Adrenal gland (tissue), 5 donors: ENCODE data around the gene XYLT1.

Experiments
- POLR2A ChIP-seq, 2 donors: fragments of 450-650 bp; IDR thresholded peaks; one replicate each; pipeline ENCODE4 v1.6.1; 2017; ENCODE audit warnings: antibody characterized with exemption in 2 of 2, mild to moderate bottlenecking in 2 of 2, moderate library complexity in 1 of 2
- TF ChIP-seq, protein P1 (sequence below), 6 experiments: fragments of 450-650 bp in 4 of 6; fragments of 200-600 bp in 2 of 6; sonication (generic) in 1 of 6; IDR thresholded peaks; 1 replicate in 5 of 6; 2 replicates in 1 of 6; pipeline versions ENCODE4 v1.5.1 to v1.8.0; 2016 to 2021; ENCODE audit warnings: antibody characterized with exemption in 6 of 6, mild to moderate bottlenecking in 2 of 6, moderate library complexity in 1 of 6
- donor health status: DM: no; HTN: no; CAD: no.

DNA sequence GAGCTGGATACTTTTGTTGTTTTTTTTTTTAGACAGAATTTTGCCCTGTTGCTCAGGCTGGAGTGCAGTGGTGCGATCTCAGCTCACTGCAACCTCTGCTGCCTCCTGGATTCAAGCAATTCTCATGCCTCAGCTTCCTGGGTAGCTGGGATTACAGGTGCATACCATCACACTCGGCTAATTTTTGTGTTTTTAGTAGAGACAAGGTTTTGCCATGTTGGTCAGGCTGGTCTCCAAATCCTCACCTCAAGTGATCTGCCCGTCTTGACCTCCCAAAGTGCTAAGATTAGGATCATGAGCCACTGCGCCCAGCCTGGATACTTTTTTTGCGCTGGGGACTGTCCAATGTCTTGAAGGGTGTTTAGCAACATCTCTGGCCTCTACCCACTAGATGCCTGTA lies 32.6 kb upstream of the XYLT1 start:
- TF ChIP-seq, protein P1, sequence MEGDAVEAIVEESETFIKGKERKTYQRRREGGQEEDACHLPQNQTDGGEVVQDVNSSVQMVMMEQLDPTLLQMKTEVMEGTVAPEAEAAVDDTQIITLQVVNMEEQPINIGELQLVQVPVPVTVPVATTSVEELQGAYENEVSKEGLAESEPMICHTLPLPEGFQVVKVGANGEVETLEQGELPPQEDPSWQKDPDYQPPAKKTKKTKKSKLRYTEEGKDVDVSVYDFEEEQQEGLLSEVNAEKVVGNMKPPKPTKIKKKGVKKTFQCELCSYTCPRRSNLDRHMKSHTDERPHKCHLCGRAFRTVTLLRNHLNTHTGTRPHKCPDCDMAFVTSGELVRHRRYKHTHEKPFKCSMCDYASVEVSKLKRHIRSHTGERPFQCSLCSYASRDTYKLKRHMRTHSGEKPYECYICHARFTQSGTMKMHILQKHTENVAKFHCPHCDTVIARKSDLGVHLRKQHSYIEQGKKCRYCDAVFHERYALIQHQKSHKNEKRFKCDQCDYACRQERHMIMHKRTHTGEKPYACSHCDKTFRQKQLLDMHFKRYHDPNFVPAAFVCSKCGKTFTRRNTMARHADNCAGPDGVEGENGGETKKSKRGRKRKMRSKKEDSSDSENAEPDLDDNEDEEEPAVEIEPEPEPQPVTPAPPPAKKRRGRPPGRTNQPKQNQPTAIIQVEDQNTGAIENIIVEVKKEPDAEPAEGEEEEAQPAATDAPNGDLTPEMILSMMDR (IDR thresholded peaks at IDR 0.05) = no peak
- no peak for TF ChIP-seq POLR2A (IDR thresholded peaks at IDR 0.05)
